ENCODE data around the gene EBF3.

DNA sequence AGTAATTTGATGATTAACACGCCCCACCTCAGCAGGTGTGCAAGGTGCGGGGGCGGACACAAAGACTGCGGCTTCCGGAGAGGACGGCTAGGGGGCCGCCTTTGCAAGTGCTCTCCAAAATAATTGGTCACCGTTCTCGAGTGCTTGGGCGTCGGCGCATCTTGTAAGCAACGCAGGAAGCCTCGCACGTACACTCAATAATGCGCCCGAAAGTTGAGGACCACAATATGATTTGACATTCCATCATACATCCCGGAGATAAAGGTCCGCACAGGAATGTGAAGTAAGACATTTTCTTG lies 114.7 kb downstream of the EBF3 start:
- TF ChIP-seq, protein P1, sequence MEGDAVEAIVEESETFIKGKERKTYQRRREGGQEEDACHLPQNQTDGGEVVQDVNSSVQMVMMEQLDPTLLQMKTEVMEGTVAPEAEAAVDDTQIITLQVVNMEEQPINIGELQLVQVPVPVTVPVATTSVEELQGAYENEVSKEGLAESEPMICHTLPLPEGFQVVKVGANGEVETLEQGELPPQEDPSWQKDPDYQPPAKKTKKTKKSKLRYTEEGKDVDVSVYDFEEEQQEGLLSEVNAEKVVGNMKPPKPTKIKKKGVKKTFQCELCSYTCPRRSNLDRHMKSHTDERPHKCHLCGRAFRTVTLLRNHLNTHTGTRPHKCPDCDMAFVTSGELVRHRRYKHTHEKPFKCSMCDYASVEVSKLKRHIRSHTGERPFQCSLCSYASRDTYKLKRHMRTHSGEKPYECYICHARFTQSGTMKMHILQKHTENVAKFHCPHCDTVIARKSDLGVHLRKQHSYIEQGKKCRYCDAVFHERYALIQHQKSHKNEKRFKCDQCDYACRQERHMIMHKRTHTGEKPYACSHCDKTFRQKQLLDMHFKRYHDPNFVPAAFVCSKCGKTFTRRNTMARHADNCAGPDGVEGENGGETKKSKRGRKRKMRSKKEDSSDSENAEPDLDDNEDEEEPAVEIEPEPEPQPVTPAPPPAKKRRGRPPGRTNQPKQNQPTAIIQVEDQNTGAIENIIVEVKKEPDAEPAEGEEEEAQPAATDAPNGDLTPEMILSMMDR (IDR thresholded peaks at IDR 0.05), result no peak
- TF ChIP-seq POLR2A (IDR thresholded peaks at IDR 0.05) (no peak), POLR2AphosphoS5 (IDR thresholded peaks at IDR 0.05) (no peak), EP300 (IDR thresholded peaks at IDR 0.05) (no peak)

All from sigmoid colon (tissue), 4 donors.